GM12875 (cell line): ENCODE results near the gene CLK4.

ENCODE experiments used
- H3K4me3 ChIP-seq: one replicate; pipeline ENCODE4 v1.5.1; 2011; ENCODE audit warnings: low read depth, low read length, control low read depth
- TF ChIP-seq, protein P1 (sequence below): IDR thresholded peaks from 2 replicates; pipeline ENCODE4 v1.5.1; 2011; ENCODE audit warnings: low read depth, mild to moderate bottlenecking, control low read depth, inconsistent platforms, low read length, moderate library complexity, borderline replicate concordance; ENCODE audit not compliant: insufficient read depth

Gene CLK4

GRCh38 chr5:178670351-178670885 lies 43.6 kb upstream of the CLK4 start:
- H3K4me3 ChIP-seq: no peak overlapping the region
- TF ChIP-seq, protein P1, sequence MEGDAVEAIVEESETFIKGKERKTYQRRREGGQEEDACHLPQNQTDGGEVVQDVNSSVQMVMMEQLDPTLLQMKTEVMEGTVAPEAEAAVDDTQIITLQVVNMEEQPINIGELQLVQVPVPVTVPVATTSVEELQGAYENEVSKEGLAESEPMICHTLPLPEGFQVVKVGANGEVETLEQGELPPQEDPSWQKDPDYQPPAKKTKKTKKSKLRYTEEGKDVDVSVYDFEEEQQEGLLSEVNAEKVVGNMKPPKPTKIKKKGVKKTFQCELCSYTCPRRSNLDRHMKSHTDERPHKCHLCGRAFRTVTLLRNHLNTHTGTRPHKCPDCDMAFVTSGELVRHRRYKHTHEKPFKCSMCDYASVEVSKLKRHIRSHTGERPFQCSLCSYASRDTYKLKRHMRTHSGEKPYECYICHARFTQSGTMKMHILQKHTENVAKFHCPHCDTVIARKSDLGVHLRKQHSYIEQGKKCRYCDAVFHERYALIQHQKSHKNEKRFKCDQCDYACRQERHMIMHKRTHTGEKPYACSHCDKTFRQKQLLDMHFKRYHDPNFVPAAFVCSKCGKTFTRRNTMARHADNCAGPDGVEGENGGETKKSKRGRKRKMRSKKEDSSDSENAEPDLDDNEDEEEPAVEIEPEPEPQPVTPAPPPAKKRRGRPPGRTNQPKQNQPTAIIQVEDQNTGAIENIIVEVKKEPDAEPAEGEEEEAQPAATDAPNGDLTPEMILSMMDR: no peak

GRCh38 chr5:178668579-178668978 lies 41.7 kb upstream of the CLK4 start:
- TF ChIP-seq, protein P1: no peak
- H3K4me3 ChIP-seq: no peak overlapping the region

- TF ChIP-seq, protein P1: no peak
- H3K4me3 ChIP-seq: no peak overlapping the region
Measured at GRCh38 chr5:178667688-178668087, 40.8 kb upstream of the CLK4 start.

DNA sequence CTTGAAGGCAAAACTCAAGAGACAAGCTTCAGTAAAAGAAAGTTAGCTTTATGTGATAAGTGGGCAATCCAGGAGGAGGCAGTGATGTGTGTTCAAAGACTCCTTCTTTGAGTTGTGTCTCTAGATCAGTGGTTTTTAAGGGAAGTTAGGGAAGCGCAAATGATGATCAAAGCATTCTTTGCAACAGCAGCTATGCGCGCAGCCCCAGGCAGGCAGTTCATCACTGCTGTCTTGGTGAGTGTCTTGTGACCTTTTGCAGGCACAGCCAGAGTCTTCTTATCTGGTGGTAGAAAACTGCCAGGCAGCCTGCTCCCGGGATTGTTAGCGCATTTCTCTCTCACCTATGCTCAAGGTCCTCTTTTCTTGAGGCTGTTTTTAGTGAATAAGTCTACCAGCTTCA lies 40.3 kb upstream of the CLK4 start:
- H3K4me3 ChIP-seq: no peak overlapping the region
- TF ChIP-seq, protein P1: no peak

- H3K4me3 ChIP-seq: no peak overlapping the region
- TF ChIP-seq, protein P1: no peak
Measured at GRCh38 chr5:178664141-178664540, 37.3 kb upstream of the CLK4 start.

- no peak overlapping the region for H3K4me3 ChIP-seq
- TF ChIP-seq, protein P1: no peak
Measured at GRCh38 chr5:178662541-178662860, 35.7 kb upstream of the CLK4 start.

DNA sequence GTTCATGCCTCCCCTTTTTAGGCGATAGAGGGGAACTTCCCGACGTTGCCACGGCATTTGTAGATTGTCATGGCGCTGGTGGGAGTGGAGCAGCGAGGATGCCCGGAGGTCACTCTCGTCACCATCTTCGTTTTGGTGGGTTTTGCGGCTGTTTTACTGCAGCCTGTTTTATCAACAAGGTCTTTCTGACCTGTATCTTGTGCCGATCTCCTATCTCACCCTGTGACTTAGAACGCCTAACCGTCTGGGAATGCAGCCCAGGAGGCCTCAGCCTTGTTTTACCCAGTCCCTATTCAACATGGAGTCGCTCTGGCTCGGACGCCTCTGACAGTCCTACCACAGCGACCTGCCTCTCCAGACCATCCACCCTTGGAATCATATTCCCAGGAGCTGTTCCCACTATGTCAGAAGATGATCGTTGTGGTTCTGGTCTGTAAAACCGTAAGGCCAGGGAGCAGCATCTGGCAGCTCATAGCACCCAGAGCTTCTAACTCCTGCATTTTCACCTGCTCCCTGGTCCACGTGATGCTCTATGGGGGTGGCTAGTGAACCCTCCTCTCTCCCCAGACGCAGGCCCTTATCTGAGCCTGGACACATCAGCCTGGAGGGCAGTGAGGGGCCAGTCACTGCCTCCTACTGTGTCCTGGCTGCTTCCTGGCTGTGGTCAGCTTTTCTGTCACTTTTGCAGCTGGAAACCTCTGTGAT lies 35.1 kb upstream of the CLK4 start:
- TF ChIP-seq, protein P1: no peak
- no peak overlapping the region for H3K4me3 ChIP-seq
